Bronchial epithelial cell (primary cell): Measurements from ENCODE around the gene PTPN1. TPM values are rescaled to one million over a fixed set of nuclear protein-coding genes. Genes with fewer than 3 reads are reported as not detected.

ENCODE experiments used
- DNase-seq: peaks from one replicate; pipeline ENCODE4 v3.0.0-alpha.2; 2010; ENCODE audit warnings: low read depth
- FAIRE-seq: peaks from 2 replicates; lab custom pipeline; 2011; peaks lifted over from hg19 to GRCh38; lab: Jason Lieb, UNC
- H3K27me3 ChIP-seq: 2 replicates; pipeline ENCODE4 v1.5.1; 2011; ENCODE audit warnings: low read length; ENCODE audit not compliant: control insufficient read depth, insufficient read depth
- H3K36me3 ChIP-seq: 2 replicates; pipeline ENCODE4 v1.5.1; 2011; ENCODE audit warnings: low read length; ENCODE audit not compliant: control insufficient read depth, insufficient read depth
- H3K4me3 ChIP-seq: 2 replicates; pipeline ENCODE4 v1.5.1; 2011; ENCODE audit warnings: mild to moderate bottlenecking, low read depth, low read length, control low read depth
- CTCF ChIP-seq: IDR thresholded peaks from 2 replicates; pipeline ENCODE4 v1.5.1; 2011; ENCODE audit warnings: mild to moderate bottlenecking, moderate library complexity, low read length, control low read depth, inconsistent platforms; ENCODE audit not compliant: insufficient read depth, severe bottlenecking
- total RNA-seq: library from RNA; depleted of rRNA; stranded (reverse); fragments of >200 nt; gene quantifications from 2 replicates; pipeline ENCODE4 v1.2.1, GENCODE V29; 2014

PTPN1 gene
- total RNA-seq, 1 donor from 2014 or later = 18.4 TPM

GRCh38 chr20:50594591-50595432, 84.6 kb downstream of the PTPN1 start:
- H3K36me3 ChIP-seq = peaks cover 1% of the 10 kb centered on the region
- H3K4me3 ChIP-seq = no peak overlapping the region
- peak; percentile 35 for DNase-seq
- TF ChIP-seq CTCF = no peak
- no peak for FAIRE-seq
- no peaks in the 10 kb centered on the region for H3K27me3 ChIP-seq

- DNase-seq (no peak), FAIRE-seq (no peak)
- H3K36me3 ChIP-seq = no peaks in the 10 kb centered on the region
- no peak overlapping the region for H3K4me3 ChIP-seq
- H3K27me3 ChIP-seq = no peaks in the 10 kb centered on the region
- TF ChIP-seq CTCF = no peak
Observed at GRCh38 chr20:50595433-50595895, 85.3 kb downstream of the PTPN1 start.

GRCh38 chr20:50595988-50596693, 86.0 kb downstream of the PTPN1 start:
- DNase-seq = peak; percentile 53
- Histone ChIP-seq H3K27me3 (no peaks in the 10 kb centered on the region), H3K36me3 (no peaks in the 10 kb centered on the region), H3K4me3 (no peak overlapping the region)
- no peak for FAIRE-seq
- TF ChIP-seq CTCF = no peak

GRCh38 chr20:50596694-50597021, 86.5 kb downstream of the PTPN1 start:
- H3K27me3 ChIP-seq = no peaks in the 10 kb centered on the region
- TF ChIP-seq CTCF = no peak
- FAIRE-seq = no peak
- no peak for DNase-seq
- H3K36me3 ChIP-seq = no peaks in the 10 kb centered on the region
- no peak overlapping the region for H3K4me3 ChIP-seq

- TF ChIP-seq CTCF = no peak
- H3K36me3 ChIP-seq = no peaks in the 10 kb centered on the region
- H3K4me3 ChIP-seq = no peak overlapping the region
- H3K27me3 ChIP-seq = no peaks in the 10 kb centered on the region
- DNase-seq (no peak), FAIRE-seq (no peak)
Observed at GRCh38 chr20:50597406-50597969, 87.3 kb downstream of the PTPN1 start.
